Upper lobe of left lung (tissue), 4 donors: Measurements from ENCODE around the gene MEGF11.

Experiments
- CTCF ChIP-seq, 6 experiments: fragments of 450-650 bp in 4 of 6; fragments of 200-600 bp in 2 of 6; sonication (generic) in 2 of 6; IDR thresholded peaks; one replicate each; pipeline ENCODE4 v1.5.1; 2016 to 2019; ENCODE audit warnings: antibody characterized with exemption in 6 of 6
- EP300 ChIP-seq, 4 donors: sonication (generic); formaldehyde crosslinking; IDR thresholded peaks; one replicate each; pipeline ENCODE4 v1.5.1; 2017; ENCODE audit warnings: antibody characterized with exemption in 4 of 4, control low read depth in 2 of 4
- POLR2A ChIP-seq, 4 donors: fragments of 450-650 bp; IDR thresholded peaks; one replicate each; pipeline ENCODE4 v1.5.1; 2016 to 2017; ENCODE audit warnings: antibody characterized with exemption in 4 of 4, mild to moderate bottlenecking in 2 of 4

- TF ChIP-seq EP300 (IDR thresholded peaks at IDR 0.05): no peak
- TF ChIP-seq CTCF (IDR thresholded peaks at IDR 0.05): peak; percentile 57 to 80 (median 70)
- TF ChIP-seq POLR2A (IDR thresholded peaks at IDR 0.05): no peak
Measured at GRCh38 chr15:65980824-65981456, 272.6 kb downstream of the MEGF11 start.
